ENCODE data around the gene RSPO4.

Gene RSPO4

DNA sequence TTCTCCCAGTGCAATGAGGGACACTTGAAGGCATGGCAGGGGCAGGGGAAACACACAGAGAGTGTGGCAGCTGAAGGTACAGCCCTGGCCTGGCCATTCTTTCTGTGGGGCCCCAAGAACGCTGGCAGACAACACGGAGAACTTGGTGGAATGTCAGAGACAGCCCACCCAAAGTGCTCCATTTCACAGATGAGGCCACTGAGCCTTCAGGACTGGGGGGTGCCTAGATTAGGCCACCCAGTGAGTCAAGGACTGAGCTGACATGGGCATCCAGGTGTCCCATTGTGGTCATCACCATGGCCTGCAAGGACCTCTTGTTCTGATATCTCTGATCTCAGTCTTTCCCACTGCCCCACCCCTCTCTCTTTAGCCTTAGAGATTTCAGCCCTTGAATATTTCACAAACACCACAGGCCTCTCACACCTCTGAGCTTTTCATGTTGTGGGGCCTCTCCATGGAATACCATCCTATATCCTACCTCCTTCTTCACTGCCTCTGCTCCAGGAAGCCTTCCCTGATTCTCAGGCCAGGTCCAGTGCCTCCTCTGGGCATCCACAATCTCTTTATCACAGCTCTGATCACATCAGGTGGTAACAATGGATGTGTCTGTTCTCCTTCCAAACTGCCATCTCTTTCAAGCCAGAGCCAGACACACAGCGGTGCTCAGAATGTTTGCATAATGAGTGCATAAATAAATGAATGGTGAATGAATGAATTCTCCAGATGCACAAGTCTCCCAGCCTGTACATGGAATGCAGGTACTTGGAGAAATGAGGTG is 2.0 kb upstream of the RSPO4 start:
- H3K27ac ChIP-seq, result no peak overlapping the region
- H3K27me3 ChIP-seq, result 0 out of 2 replicates have a peak, but pooled peaks cover 4% of the 10 kb centered on the region
- no peak for TF ChIP-seq Cebpa-rat (IDR thresholded peaks at IDR 0.05)
- no peak overlapping the region for H3K4me3 ChIP-seq
- no peaks in the 10 kb centered on the region for H3K9me3 ChIP-seq
- H3K4me1 ChIP-seq, result no peaks in the 10 kb centered on the region
- H4K20me1 ChIP-seq, result no peaks in the 10 kb centered on the region
- H3K4me2 ChIP-seq, result no peak overlapping the region
- no peak overlapping the region for H3K9ac ChIP-seq
- H3K36me3 ChIP-seq, result no peaks in the 10 kb centered on the region

DNA sequence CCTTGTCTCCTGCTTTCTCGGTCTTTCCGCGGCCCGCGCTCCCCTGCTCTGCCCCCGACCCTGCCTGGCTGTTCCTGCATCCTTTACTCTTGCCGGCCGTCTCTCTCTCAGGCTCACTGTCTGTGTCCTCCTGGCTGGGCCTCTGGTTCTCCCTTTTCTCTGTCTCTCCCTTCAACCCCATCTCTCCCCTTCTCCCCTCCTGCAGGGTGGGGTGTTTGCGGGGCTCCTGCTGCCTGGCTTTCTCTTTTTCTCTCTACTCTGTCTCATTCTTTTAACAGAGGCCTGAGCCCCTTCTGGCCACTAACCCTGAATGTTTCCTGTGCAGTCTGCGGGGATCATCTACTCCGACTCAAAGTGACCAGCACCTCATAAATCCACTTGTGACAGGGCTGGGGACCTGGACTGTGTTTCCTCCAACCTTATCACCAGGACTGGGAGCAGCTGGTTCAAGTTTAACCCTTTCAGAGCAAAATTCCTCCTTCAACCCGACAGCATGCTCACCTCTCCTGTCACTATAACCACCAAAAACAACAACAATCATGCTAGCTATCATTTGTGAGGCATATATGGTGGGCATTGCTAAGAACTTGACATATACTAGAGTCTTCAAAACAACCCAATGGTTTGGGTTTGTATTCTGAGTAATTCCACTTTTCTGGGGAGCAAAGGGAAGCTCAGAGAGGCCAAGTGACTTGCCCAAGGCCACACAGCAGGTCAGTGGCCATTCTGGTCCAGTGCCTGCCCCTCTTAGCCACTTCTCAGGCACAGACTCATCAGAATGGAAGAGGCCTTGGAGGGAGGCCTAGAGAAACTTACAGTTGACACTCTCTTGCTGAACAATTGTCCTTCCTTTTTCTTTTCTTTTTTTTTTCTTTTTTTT is 811 bp upstream of the RSPO4 start:
- H3K36me3 ChIP-seq, result no peaks in the 10 kb centered on the region
- H3K9ac ChIP-seq, result no peak overlapping the region
- H3K27ac ChIP-seq, result no peak overlapping the region
- no peaks in the 10 kb centered on the region for H3K9me3 ChIP-seq
- no peak overlapping the region for H3K4me3 ChIP-seq
- 0 out of 2 replicates have a peak, but pooled peaks cover 4% of the 10 kb centered on the region for H3K27me3 ChIP-seq
- H3K4me2 ChIP-seq, result no peak overlapping the region
- H4K20me1 ChIP-seq, result no peaks in the 10 kb centered on the region
- TF ChIP-seq Cebpa-rat (IDR thresholded peaks at IDR 0.05), result no peak
- H3K4me1 ChIP-seq, result no peaks in the 10 kb centered on the region

DNA sequence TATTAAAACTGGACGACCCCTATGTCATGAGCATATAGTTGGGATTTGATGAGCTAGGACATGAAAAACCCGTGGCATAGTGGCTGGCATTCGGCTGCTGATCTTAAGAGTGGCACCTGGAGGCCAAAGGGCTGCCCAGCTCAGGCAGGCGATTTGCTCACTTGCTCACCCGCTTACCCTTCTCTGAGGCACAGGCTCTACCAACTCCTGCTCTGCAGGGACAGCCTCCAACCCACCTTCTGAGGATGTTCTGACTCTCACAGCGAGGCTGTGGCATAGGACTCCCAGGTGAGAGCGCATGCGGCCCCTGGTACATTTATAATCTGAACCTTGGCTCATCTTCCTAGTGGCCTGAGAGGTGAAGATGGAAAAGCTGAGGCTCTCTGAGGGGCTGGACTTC is 995 bp downstream of the RSPO4 start:
- Histone ChIP-seq H3K27me3 (0 out of 2 replicates have a peak, but pooled peaks cover 4% of the 10 kb centered on the region), H4K20me1 (no peaks in the 10 kb centered on the region), H3K9ac (no peak overlapping the region), H3K4me3 (no peak overlapping the region), H3K36me3 (no peaks in the 10 kb centered on the region), H3K4me2 (no peak overlapping the region), H3K4me1 (no peaks in the 10 kb centered on the region), H3K27ac (no peak overlapping the region), H3K9me3 (no peaks in the 10 kb centered on the region)
- TF ChIP-seq Cebpa-rat (IDR thresholded peaks at IDR 0.05), result no peak

DNA sequence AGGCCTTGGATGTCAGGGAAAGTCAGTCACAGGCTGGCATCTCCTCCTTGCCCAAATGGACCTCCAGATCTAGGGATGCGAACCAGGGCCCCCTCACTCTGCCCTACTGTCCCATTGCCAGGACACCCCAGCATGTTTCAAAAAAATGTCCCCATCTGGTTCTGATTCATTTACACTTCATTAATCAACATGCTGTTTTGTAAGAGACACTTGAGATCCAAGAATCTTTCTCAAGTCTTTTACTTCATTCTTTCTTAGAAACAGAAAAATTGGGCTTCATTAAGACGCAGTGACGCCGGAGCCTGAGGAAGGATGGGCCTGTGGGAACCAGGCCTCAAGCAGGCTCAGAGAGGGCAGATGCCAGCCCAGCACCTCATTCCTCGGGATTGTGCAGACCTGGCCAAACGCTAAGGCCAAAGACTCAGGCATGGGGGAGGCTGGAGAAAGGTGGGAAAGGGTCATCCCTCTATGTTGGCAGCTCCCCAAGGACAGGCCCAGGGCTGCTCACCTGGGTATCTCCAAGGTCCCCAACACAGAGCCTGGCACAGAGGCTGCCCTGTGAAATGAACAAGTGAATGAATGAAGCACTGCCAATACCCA is 3.8 kb downstream of the RSPO4 start:
- TF ChIP-seq Cebpa-rat (IDR thresholded peaks at IDR 0.05), result no peak
- Histone ChIP-seq H3K27me3 (0 out of 2 replicates have a peak, but pooled peaks cover 4% of the 10 kb centered on the region), H3K4me2 (no peak overlapping the region), H3K27ac (no peak overlapping the region), H3K4me3 (no peak overlapping the region), H3K9ac (no peak overlapping the region), H3K36me3 (no peaks in the 10 kb centered on the region), H3K4me1 (no peaks in the 10 kb centered on the region), H4K20me1 (no peaks in the 10 kb centered on the region), H3K9me3 (no peaks in the 10 kb centered on the region)

DNA sequence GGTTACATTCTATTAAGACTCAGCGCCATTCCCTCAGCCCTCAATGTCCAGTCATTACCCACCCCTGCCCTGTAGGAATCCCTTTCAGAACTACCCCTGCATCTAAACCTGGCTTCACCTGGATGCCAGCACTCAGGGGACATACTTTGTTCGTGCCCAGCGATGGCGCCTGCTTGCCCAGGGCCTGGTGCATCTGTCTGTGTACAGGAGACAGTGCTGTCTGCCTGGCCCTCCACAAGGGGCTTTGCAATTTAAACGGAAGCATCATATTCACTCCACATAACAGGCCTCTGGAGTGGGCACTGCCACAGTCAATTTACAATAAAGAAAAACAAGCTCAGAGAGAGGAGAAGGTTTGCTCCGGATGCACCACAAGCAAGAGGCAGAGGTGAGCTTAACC is 4.6 kb downstream of the RSPO4 start:
- Histone ChIP-seq H3K9me3 (no peaks in the 10 kb centered on the region), H4K20me1 (no peaks in the 10 kb centered on the region), H3K4me3 (no peak overlapping the region), H3K27me3 (0 out of 2 replicates have a peak, but pooled peaks cover 4% of the 10 kb centered on the region), H3K4me2 (no peak overlapping the region), H3K27ac (no peak overlapping the region), H3K9ac (no peak overlapping the region), H3K4me1 (no peaks in the 10 kb centered on the region), H3K36me3 (no peaks in the 10 kb centered on the region)
- TF ChIP-seq Cebpa-rat (IDR thresholded peaks at IDR 0.05), result no peak

DNA sequence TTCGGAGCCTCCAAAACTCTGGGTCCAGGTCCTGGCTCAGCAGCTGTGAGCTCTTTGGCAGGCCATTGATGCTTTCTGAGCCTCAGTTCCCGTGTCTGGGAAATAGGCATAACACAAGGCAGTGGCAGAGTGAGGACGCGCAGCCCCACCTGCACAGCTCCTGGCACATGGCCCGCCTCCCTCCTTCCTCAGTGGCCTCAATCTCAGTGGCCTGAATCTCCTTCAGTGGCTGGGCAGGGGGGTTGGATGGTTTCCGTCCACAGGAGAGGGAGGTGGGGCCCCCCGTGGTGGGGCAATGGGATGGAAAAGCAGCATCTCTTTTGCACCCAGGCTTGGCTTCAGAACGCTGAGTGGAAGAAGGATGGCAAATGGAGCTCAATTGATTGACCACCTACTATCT is 5.1 kb downstream of the RSPO4 start:
- TF ChIP-seq Cebpa-rat (IDR thresholded peaks at IDR 0.05), result no peak
- H3K36me3 ChIP-seq, result no peaks in the 10 kb centered on the region
- H3K4me3 ChIP-seq, result no peak overlapping the region
- no peaks in the 10 kb centered on the region for H3K4me1 ChIP-seq
- no peaks in the 10 kb centered on the region for H4K20me1 ChIP-seq
- H3K27me3 ChIP-seq, result 0 out of 2 replicates have a peak, but pooled peaks cover 4% of the 10 kb centered on the region
- H3K27ac ChIP-seq, result no peak overlapping the region
- H3K4me2 ChIP-seq, result no peak overlapping the region
- no peaks in the 10 kb centered on the region for H3K9me3 ChIP-seq
- no peak overlapping the region for H3K9ac ChIP-seq

DNA sequence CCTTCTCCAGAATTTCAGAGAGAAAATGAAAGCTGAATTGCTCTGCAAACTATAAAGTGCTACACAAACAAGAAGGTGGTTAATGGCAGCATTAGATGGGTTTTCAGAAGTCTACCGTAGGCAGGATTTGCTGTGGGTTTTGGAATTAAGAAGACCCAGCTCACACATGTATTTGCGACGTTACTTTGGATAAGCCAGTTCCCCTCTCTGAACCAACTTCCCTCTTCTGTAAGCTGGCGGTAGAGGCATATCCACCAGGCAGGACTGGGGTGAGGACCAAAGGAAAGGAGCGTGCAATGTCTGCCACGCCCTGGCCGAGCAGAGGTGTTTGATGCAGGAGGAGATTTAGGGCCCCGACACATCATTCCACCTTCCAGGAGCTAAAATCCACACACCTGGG is 6.9 kb downstream of the RSPO4 start:
- no peak for TF ChIP-seq Cebpa-rat (IDR thresholded peaks at IDR 0.05)
- no peaks in the 10 kb centered on the region for H3K36me3 ChIP-seq
- H3K27me3 ChIP-seq, result no peaks in the 10 kb centered on the region
- H3K9ac ChIP-seq, result no peak overlapping the region
- H3K4me2 ChIP-seq, result no peak overlapping the region
- H3K27ac ChIP-seq, result no peak overlapping the region
- no peaks in the 10 kb centered on the region for H4K20me1 ChIP-seq
- H3K9me3 ChIP-seq, result no peaks in the 10 kb centered on the region
- no peak overlapping the region for H3K4me3 ChIP-seq
- no peaks in the 10 kb centered on the region for H3K4me1 ChIP-seq

DNA sequence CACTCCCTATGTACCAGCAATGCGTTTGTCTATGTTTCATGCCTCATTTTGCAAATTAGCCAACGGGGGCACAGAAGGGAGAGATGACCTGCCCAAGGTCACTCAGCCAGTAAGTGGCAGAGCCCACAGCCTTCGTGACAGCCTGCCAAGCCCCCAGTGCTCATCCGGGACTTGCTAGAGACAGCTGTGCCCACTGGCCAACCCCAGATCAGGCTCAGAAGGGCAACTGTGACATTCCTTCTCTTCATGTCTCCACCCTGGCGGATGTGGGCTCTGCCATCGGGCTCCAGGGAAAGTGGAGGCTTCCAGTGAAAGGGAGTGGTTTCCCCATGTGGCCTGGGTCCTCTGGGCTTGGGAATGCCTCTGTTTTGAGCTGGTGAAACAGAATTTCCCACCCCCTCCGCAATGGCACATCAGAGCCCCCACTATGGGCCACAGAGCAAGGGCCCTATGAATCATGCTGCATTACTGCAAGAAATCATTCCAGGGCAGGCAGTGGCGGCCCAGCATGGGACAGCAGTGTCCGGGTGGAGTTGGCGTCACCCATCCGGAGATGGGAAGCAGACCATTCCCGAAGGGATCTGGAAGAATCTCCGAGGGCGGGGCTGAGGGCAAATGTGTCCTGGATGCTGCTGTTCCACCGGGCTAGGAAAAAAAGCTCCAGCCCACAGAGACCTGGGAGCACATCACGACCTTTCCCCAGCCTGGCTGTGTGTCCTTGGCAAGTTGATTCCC is 9.1 kb downstream of the RSPO4 start:
- Histone ChIP-seq H3K4me2 (no peak overlapping the region), H3K27me3 (no peaks in the 10 kb centered on the region), H3K27ac (no peak overlapping the region), H3K9me3 (no peaks in the 10 kb centered on the region), H3K36me3 (no peaks in the 10 kb centered on the region), H3K4me3 (no peak overlapping the region), H3K9ac (no peak overlapping the region), H3K4me1 (no peaks in the 10 kb centered on the region), H4K20me1 (no peaks in the 10 kb centered on the region)
- no peak for TF ChIP-seq Cebpa-rat (IDR thresholded peaks at IDR 0.05)

DNA sequence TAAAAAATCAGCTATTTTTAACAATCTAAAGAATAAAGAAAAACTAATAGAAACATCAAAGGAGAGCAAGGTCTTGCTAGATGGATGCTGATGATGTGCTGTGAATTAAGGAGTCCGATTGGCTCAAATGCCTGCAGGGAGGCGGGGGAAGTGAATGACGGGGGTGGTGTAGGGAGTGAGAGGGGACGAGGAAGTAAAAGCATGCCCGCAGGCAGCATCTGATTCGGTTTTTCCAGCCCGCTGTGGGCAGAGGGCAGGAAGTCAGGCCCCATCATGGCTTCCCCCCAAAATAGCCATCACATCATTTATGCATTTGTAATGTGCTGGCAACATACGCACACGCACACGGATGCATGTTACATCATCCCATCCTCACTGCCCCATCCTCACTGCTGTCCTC is 10.3 kb downstream of the RSPO4 start:
- Histone ChIP-seq H3K27ac (no peak overlapping the region), H3K36me3 (no peaks in the 10 kb centered on the region), H3K9ac (no peak overlapping the region), H4K20me1 (no peaks in the 10 kb centered on the region), H3K27me3 (no peaks in the 10 kb centered on the region), H3K4me2 (no peak overlapping the region), H3K4me3 (no peak overlapping the region), H3K9me3 (no peaks in the 10 kb centered on the region), H3K4me1 (no peaks in the 10 kb centered on the region)
- no peak for TF ChIP-seq Cebpa-rat (IDR thresholded peaks at IDR 0.05)
